IMR-90 (cell line): Measurements from ENCODE around the gene KRTAP12-2. TPM values are rescaled to one million over a fixed set of nuclear protein-coding genes. Genes with fewer than 3 reads are reported as not detected.

Experiments
- microRNA-seq, 2 experiments: library from miRNA; stranded (forward) in 1 of 2; unstranded in 1 of 2; fragments of 10-50 nt in 1 of 2; fragments of <30 nt in 1 of 2; gene quantifications in 1 of 2; microRNA quantifications in 1 of 2; one replicate each; pipeline versions ENCODE3 to v1.1.0; 2013 to 2020; ENCODE audit not compliant: insufficient read depth in 1 of 2, insufficient read length in 1 of 2, unreplicated experiment in 1 of 2
- polyA plus RNA-seq, 3 experiments: library from polyadenylated mRNA; depleted of rRNA; stranded (reverse); fragments of >200 nt; gene quantifications; 2 replicates each; pipeline ENCODE4 v1.2.3, GENCODE V29; 2012; ENCODE audit warnings: low replicate concordance in 1 of 3
- small RNA-seq, 5 experiments: library from RNA; depleted of rRNA; stranded (forward); fragments of <200 nt; gene quantifications; one replicate each; pipeline ENCODE3, GENCODE V24; 2012
- total RNA-seq: library from RNA; depleted of rRNA; stranded (reverse); fragments of >200 nt; gene quantifications from 2 replicates; pipeline ENCODE4 v1.2.3, GENCODE V29; 2012; rRNA removed

KRTAP12-2 gene
- total and polyA plus RNA-seq, 2 of the 4 experiments (the other 2 are of a cell fraction): not detected

Small RNA genes lying within 50 kb of the gene (microRNA-seq; reads per million reads assigned to microRNA genes)
- gene KRTAP12-6P (ENCODE audit: insufficient read depth, insufficient read length): not detected

Small RNA genes lying within 50 kb of the gene (small RNA-seq; reads per million reads assigned to genes)
- gene KRTAP12-6P: 0 reads per million in 5 experiments

Other genes with a start within 250 kb of the KRTAP12-2 start
- gene LRRC3, start 211.4 kb downstream of the KRTAP12-2 start, total RNA-seq: under 0.01 TPM in 2 replicates
- 0.38 and 0.53 TPM in 2 replicates for gene LRRC3, start 211.4 kb downstream of the KRTAP12-2 start, polyA plus RNA-seq (2012; rRNA removed)
- gene KRTAP10-1, start 126.7 kb downstream of the KRTAP12-2 start, total RNA-seq: not detected in 2 replicates
- gene KRTAP10-1, start 126.7 kb downstream of the KRTAP12-2 start, polyA plus RNA-seq (2012; rRNA removed): not detected in 2 replicates
- gene KRTAP10-2, start 115.4 kb downstream of the KRTAP12-2 start, total RNA-seq: not detected in 2 replicates
- gene KRTAP10-2, start 115.4 kb downstream of the KRTAP12-2 start, polyA plus RNA-seq (2012; rRNA removed): not detected in 2 replicates
- gene KRTAP10-3, start 108.1 kb downstream of the KRTAP12-2 start, total RNA-seq: not detected in 2 replicates
- gene KRTAP10-3, start 108.1 kb downstream of the KRTAP12-2 start, polyA plus RNA-seq (2012; rRNA removed): not detected in 2 replicates
- not detected in 2 replicates for gene KRTAP10-4, start 93.2 kb downstream of the KRTAP12-2 start, total RNA-seq
- gene KRTAP10-4, start 93.2 kb downstream of the KRTAP12-2 start, polyA plus RNA-seq (2012; rRNA removed): not detected in 2 replicates
- gene KRTAP10-5, start 86.3 kb downstream of the KRTAP12-2 start, total RNA-seq: not detected in 2 replicates
- not detected in 2 replicates for gene KRTAP10-5, start 86.3 kb downstream of the KRTAP12-2 start, polyA plus RNA-seq (2012; rRNA removed)
- gene KRTAP10-6, start 74.4 kb downstream of the KRTAP12-2 start, total RNA-seq: not detected in 2 replicates
- not detected in 2 replicates for gene KRTAP10-6, start 74.4 kb downstream of the KRTAP12-2 start, polyA plus RNA-seq (2012; rRNA removed)
- gene KRTAP10-7, start 66.3 kb downstream of the KRTAP12-2 start, total RNA-seq: not detected in 2 replicates
- not detected in 2 replicates for gene KRTAP10-7, start 66.3 kb downstream of the KRTAP12-2 start, polyA plus RNA-seq (2012; rRNA removed)
- not detected in 2 replicates for gene KRTAP10-8, start 54.8 kb downstream of the KRTAP12-2 start, total RNA-seq
- gene KRTAP10-8, start 54.8 kb downstream of the KRTAP12-2 start, polyA plus RNA-seq (2012; rRNA removed): not detected in 2 replicates
- not detected in 2 replicates for gene KRTAP10-9, start 39.8 kb downstream of the KRTAP12-2 start, total RNA-seq
- gene KRTAP10-9, start 39.8 kb downstream of the KRTAP12-2 start, polyA plus RNA-seq (2012; rRNA removed): not detected in 2 replicates
- gene KRTAP10-10, start 29.6 kb downstream of the KRTAP12-2 start, total RNA-seq: not detected in 2 replicates
- not detected in 2 replicates for gene KRTAP10-10, start 29.6 kb downstream of the KRTAP12-2 start, polyA plus RNA-seq (2012; rRNA removed)
- not detected in 2 replicates for gene KRTAP10-11, start 20.5 kb downstream of the KRTAP12-2 start, total RNA-seq
- gene KRTAP10-11, start 20.5 kb downstream of the KRTAP12-2 start, polyA plus RNA-seq (2012; rRNA removed): not detected in 2 replicates
- not detected in 2 replicates for gene KRTAP12-4, start 12.3 kb downstream of the KRTAP12-2 start, total RNA-seq
- gene KRTAP12-4, start 12.3 kb downstream of the KRTAP12-2 start, polyA plus RNA-seq (2012; rRNA removed): not detected in 2 replicates
- gene KRTAP12-3, start 9.0 kb downstream of the KRTAP12-2 start, total RNA-seq: not detected in 2 replicates
- not detected in 2 replicates for gene KRTAP12-3, start 9.0 kb downstream of the KRTAP12-2 start, polyA plus RNA-seq (2012; rRNA removed)
- not detected in 2 replicates for gene KRTAP12-1, start 15.2 kb upstream of the KRTAP12-2 start, total RNA-seq
- not detected in 2 replicates for gene KRTAP12-1, start 15.2 kb upstream of the KRTAP12-2 start, polyA plus RNA-seq (2012; rRNA removed)
- gene KRTAP10-12, start 30.2 kb upstream of the KRTAP12-2 start, total RNA-seq: not detected in 2 replicates
- gene KRTAP10-12, start 30.2 kb upstream of the KRTAP12-2 start, polyA plus RNA-seq (2012; rRNA removed): not detected in 2 replicates
- not detected in 2 replicates for gene TSPEAR, start 44.6 kb upstream of the KRTAP12-2 start, total RNA-seq
- not detected in 2 replicates for gene TSPEAR, start 44.6 kb upstream of the KRTAP12-2 start, polyA plus RNA-seq (2012; rRNA removed)
- 65.4 and 75.8 TPM in 2 replicates for gene UBE2G2, start 134.9 kb upstream of the KRTAP12-2 start, total RNA-seq
- 81.9 and 91.7 TPM in 2 replicates for gene UBE2G2, start 134.9 kb upstream of the KRTAP12-2 start, polyA plus RNA-seq (2012; rRNA removed)
- gene SUMO3, start 151.1 kb upstream of the KRTAP12-2 start, total RNA-seq: 64.9 and 103 TPM in 2 replicates
- gene SUMO3, start 151.1 kb upstream of the KRTAP12-2 start, polyA plus RNA-seq (2012; rRNA removed): 101 and 104 TPM in 2 replicates
- 194 and 230 TPM in 2 replicates for gene PTTG1IP, start 206.8 kb upstream of the KRTAP12-2 start, total RNA-seq
- gene PTTG1IP, start 206.8 kb upstream of the KRTAP12-2 start, polyA plus RNA-seq (2012; rRNA removed): 156 and 167 TPM in 2 replicates